GM21526 (cell line): ENCODE data around the gene AQP12B.
"Not testable (repeated sequence)": the region's sequence is repeated elsewhere in the genome, so short reads cannot be mapped to it uniquely, and the experiment has no call there.

Source experiments
- ATAC-seq: cut with Tn5 transposase; IDR thresholded peaks from one replicate; pipeline ENCODE4 v1.9.1; 2021; ENCODE audit warnings: moderate library complexity; ENCODE audit not compliant: unreplicated experiment, low FRiP score

Gene AQP12B

GRCh38 chr2:240682431-240683224 lies at the start of gene AQP12B:
AQP12B (minus strand) TSS chr2:240682885; CDS start chr2:240682837, 48 bp downstream.
- not testable (repeated sequence) for ATAC-seq

GRCh38 chr2:240732184-240732583 lies 49.5 kb upstream of the AQP12B start:
- ATAC-seq: no peak

- ATAC-seq: no peak
These were observed 48.5 kb upstream of the AQP12B start for GRCh38 chr2:240731178-240731545.

DNA sequence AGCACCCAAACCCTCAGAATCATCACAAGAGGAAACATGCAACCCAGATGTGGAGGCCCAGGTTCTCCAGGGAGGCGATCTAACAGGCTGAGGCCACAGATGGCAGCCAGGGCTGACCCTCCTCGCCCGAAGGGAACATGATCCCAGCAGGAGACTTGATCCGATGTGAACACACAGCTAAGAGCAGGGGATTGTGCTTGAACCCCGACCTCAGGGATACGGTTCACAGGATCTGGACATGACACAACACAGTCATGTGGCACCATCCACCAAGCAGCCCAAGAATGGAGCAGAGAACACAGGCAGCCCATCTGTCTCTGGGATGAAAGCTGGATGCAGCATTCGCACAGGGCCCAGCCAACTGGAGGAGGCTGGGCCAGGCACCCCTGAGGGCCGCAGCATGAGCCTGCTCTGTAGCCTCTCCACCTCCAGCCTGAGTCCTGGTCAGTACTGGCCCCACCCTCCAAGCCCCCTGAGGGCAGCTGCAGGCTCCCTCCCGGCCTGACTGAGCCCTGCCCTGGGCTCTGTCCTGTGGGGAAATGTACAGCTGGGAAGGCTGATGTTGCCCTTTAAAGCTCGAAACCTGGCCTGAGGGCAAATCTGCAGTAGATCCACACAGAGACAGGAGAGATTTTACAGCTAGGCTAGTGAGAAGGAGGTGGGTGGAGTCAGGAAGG lies 48.0 kb upstream of the AQP12B start:
- no peak for ATAC-seq

GRCh38 chr2:240728827-240729226 lies 46.1 kb upstream of the AQP12B start:
- no peak for ATAC-seq

- no peak for ATAC-seq
These were observed 45.7 kb upstream of the AQP12B start for GRCh38 chr2:240728361-240728760.

DNA sequence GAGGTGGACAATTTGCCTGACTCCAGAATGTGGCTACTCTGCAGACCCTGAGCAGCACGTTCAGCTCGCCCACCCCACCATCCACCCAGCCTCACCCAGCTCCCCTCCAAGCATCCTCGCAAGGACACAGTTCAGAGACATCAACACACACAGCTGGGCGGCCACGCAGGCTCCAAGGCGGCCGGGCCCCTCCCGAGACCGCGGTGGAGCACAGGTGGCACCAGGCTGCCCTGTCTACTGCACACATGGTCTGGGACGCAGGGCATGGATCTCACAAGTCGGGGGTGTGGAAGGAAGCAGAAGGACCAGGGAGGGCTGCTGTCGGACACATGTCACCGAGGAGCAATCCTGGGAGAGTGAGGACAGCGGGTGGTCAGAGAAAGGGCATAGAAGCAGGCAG lies 45.2 kb upstream of the AQP12B start:
- no peak for ATAC-seq

- ATAC-seq: no peak
These were observed 44.8 kb upstream of the AQP12B start for GRCh38 chr2:240727439-240727838.

DNA sequence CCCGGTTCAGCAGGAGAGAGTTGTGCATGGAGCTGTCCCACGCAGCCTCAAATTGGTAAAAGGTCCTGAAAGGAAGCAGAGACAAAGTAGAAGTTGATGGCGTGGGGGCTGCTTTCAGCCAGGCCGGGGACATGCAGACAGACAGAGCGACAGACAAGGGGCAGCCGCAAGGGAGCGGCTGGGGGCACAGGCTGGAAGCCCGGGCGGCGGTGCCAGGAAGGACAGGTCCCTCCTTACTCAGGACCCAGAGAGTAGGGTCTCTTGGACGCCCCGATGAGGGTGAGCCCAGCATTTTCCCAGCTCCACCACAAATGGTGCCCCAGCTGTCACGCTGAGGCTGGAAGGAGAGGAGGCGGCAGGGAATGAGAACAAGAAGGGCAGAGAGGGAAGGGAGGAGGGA lies 44.2 kb upstream of the AQP12B start:
- ATAC-seq: no peak

GRCh38 chr2:240725671-240726070 lies 43.0 kb upstream of the AQP12B start:
- no peak for ATAC-seq

DNA sequence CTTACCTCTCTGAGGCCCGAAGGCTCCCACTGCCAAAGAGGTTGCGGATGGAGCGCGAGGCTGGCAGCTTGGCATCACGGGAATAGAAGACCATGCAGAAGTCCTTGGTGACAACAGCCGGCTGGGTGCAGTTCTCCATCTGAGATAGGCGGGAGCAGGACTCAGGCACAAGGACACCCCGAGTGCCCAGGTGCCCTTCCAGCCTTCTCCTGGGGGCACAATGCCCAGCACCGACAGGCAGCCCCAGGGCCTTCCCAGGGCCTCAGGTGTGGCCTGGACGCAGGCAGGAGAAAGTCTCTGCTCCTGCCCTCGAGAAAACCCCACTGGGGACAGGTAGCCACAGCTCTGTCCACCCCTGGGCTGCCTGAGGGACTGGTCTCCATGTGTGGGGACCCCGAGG lies 42.6 kb upstream of the AQP12B start:
- no peak for ATAC-seq

GRCh38 chr2:240724431-240724830 lies 41.7 kb upstream of the AQP12B start:
- no peak for ATAC-seq

DNA sequence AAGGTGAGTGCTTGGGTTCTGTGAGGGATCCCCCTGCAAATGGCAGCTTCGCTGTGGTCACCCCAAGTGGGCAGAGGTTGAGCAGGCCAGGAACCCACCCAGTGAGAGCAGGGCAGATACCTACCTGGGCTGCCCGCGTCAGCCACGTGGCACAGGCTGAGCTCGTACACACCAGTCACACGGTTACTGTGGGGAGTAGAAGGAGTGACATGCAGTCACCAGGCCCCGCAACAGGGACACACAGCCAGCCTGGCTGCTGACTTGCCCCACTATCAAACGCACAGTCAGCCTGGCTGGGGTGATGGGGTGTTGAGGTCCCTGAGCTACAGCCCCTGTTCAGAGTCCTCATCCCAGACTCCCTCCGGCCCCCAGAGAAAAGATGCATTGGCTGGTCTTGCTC lies 41.2 kb upstream of the AQP12B start:
- ATAC-seq: no peak

DNA sequence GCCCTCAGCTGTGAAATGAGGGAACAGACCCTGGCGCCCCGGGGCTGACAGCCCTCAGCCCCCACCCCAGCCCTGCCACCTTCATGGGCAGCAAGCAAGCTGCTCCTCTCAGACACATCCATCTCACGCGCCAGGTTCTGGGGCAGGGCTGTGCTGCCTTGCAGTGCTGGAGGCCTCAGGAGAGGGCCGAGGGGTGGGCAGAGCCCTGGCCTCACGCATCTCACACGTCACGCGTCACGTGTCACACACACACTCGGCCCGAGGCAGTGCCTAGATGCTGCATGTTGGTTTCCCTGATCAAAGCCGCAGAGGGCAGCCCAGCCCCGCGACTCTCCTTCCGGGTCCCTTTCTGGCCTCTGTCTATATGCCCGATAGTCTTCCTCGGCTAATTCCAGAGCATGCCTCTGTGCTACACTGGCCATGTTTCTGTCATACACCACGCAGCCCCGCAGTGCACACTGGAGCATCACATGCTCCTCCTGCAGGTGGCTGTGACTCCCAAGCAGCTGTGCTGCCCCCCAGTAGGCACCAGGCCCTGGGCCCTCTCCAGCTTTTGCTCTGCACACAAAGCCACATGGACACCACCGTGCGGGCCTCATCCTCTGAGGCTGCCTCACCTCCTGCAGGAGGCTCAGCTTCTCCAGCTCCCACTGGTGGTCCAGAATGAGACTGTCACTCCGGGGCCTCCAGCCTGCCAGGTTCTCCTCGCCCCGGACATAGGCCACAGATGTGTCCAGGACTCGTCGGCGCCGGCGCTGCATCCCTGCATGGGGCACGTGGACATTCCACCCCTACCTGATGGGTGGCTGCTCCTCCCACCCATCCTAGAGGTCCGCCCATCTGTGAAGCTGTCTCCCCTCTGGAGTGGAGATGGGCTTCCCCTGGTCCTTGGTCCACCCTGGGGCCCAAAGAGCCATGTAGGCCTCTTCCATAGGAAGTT lies 40.4 kb upstream of the AQP12B start:
- no peak for ATAC-seq

DNA sequence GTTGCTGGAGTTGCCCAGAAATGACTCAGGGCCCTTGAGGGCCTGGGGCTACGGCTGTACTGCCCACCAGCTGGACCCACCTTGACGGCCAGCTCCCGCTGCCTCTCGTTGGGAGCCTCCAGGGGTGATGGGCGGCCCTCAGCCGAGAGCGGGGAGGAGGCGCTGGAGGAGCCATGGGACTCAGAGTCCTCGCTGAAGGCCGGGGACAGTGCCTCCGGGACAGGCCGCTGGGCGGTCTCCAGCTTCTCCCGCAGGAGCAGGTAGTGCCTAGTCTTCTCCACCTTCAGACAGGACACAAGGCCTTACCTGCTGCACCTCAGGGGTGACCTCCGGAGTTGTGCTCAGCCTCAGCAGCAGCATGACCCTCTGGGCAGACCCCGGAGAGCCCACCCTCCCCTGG lies 39.7 kb upstream of the AQP12B start:
- no peak for ATAC-seq

- no peak for ATAC-seq
These were observed 39.0 kb upstream of the AQP12B start for GRCh38 chr2:240721596-240722180.

DNA sequence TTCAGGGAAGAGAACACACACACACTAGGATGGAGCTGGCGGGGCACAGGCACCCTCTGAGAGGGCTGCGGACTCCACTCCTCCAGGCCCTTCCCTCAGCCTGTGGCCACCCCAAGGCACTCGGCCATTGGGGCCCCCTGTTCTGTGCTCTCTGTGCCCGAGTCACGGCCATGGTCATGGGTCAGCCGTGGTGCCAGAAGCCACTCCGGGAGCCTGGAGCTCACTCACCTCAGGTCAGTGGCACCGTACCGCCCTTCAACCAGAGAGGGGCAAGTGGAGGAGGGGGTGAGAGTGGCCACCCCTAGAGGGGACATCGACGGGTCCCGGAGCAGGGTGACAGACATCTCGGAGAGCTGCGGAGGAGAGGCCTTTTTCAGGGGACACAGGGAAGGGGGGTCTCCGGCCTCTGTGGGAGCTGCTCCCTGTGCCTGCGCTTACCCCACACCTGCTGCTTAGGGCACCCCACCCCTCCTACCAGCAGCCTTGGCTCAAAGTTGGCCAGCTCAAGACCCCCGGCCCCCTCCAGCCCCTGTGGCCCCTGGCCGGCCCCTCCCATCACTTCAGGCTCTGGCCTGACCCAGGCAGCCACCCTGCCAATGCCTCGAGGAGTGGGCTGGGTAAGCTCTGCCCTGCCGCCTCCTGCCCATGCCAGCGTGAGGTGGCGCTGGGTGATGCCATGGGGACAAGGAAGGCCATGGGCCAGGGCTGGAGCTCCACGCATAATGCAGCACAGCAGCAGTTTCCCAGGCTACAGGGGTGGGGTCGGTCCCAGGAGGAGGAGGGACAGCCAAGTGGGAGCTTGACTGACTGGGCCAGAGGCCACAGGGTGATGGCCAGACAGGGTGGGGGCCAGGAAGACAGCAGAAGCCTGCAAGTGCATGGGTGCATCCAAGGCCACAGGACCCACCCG lies 38.3 kb upstream of the AQP12B start:
- ATAC-seq: no peak

- ATAC-seq: no peak
These were observed 37.2 kb upstream of the AQP12B start for GRCh38 chr2:240719676-240720545.
